HUES48 (cell line): ENCODE data around the gene SC5D.

Experiments used
- H3K27ac ChIP-seq: one replicate; pipeline ENCODE4 v1.7.0; 2013; ENCODE audit warnings: low read depth, low read length, inconsistent platforms
- H3K27me3 ChIP-seq: 2 replicates; pipeline ENCODE4 v1.6.1; 2013; ENCODE audit warnings: mild to moderate bottlenecking, low read length; ENCODE audit not compliant: control insufficient read depth, insufficient read depth
- H3K36me3 ChIP-seq: 2 replicates; pipeline ENCODE4 v1.6.1; 2013; ENCODE audit warnings: low read length; ENCODE audit not compliant: control insufficient read depth, insufficient read depth
- H3K4me1 ChIP-seq: 2 replicates; pipeline ENCODE4 v1.6.1; 2013; ENCODE audit warnings: mild to moderate bottlenecking, low read length; ENCODE audit not compliant: control insufficient read depth, insufficient read depth
- H3K4me3 ChIP-seq: 2 replicates; pipeline ENCODE4 v1.5.1; 2013; ENCODE audit warnings: mild to moderate bottlenecking, low read depth, low read length
- H3K9ac ChIP-seq: 2 replicates; pipeline ENCODE4 v1.6.1; 2013; ENCODE audit warnings: mild to moderate bottlenecking, low read depth, low read length, moderate library complexity
- H3K9me3 ChIP-seq: 2 replicates; pipeline ENCODE4 v1.6.1; 2013; ENCODE audit warnings: low read length; ENCODE audit not compliant: control insufficient read depth, insufficient read depth

The SC5D gene

GRCh38 chr11:121291896-121292494 is 576 bp upstream of the SC5D start:
- Histone ChIP-seq H3K36me3 (peaks cover 5% of the 10 kb centered on the region; the same call in 1 of the 2 replicates), H3K27ac (peak overlapping the region; percentile 65), H3K4me3 (peak overlapping the region; percentile 79), H3K9ac (peak overlapping the region; percentile 44), H3K4me1 (peaks cover 32% of the 10 kb centered on the region), H3K9me3 (no peaks in the 10 kb centered on the region), H3K27me3 (no peaks in the 10 kb centered on the region)

- H3K9ac ChIP-seq = peak overlapping the region; percentile 72
- peak overlapping the region; percentile 79 for H3K4me3 ChIP-seq
- peak overlapping the region; percentile 86 for H3K27ac ChIP-seq
- H3K4me1 ChIP-seq = peaks cover 41% of the 10 kb centered on the region
- no peaks in the 10 kb centered on the region for H3K9me3 ChIP-seq
- no peaks in the 10 kb centered on the region for H3K27me3 ChIP-seq
- peaks cover 5% of the 10 kb centered on the region; the same call in 1 of the 2 replicates for H3K36me3 ChIP-seq
Observed at GRCh38 chr11:121293288-121293594, 670 bp downstream of the SC5D start.

DNA sequence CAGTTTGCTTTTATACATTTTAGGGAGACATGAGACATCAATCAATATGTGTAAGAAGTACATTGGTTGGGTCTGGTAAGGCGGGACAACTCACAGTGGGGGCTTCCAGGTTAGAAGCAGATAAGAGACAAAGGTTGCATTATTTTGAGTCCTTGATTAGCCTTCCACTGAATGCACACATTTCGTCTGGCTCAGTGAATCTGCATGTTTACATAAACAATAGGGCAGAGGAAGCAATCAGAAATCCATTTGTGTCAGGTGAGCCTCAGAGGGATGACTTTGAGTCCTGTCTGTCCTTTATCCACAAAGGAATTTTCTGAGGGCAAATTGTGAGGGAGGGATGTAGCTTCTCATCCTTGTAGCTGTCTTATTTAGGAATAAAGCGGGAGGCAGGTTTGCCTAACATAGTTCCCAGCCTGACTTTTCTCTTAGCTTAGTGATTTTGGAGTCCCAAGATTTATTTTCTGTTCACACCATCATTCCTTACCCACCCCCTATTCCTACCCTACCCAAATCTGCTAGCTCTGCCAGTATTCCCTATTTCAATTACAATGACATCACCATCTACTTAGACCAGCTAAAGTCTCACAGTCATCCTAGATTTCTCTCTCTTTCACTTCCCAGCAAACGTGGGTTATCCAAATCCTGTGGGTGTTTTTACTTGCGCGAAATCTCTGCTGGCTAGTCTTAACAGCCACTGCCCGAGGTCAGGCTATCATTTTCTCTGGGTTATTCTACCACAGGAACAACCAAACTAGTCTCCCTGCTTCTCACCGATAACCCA is 2.9 kb downstream of the SC5D start:
- peaks cover 5% of the 10 kb centered on the region; the same call in 1 of the 2 replicates for H3K36me3 ChIP-seq
- H3K4me3 ChIP-seq = peak overlapping the region; percentile 12; the same call in 1 of the 2 replicates
- H3K9ac ChIP-seq = no peak overlapping the region
- no peaks in the 10 kb centered on the region for H3K27me3 ChIP-seq
- H3K27ac ChIP-seq = peak overlapping the region; percentile 14
- peaks cover 57% of the 10 kb centered on the region for H3K4me1 ChIP-seq
- H3K9me3 ChIP-seq = no peaks in the 10 kb centered on the region

GRCh38 chr11:121297872-121298271 is 5.3 kb downstream of the SC5D start:
- H3K27me3 ChIP-seq = no peaks in the 10 kb centered on the region
- peak overlapping the region; percentile 27 for H3K27ac ChIP-seq
- no peak overlapping the region for H3K4me3 ChIP-seq
- H3K4me1 ChIP-seq = peaks cover 56% of the 10 kb centered on the region
- H3K9me3 ChIP-seq = no peaks in the 10 kb centered on the region
- no peak overlapping the region for H3K9ac ChIP-seq
- peaks cover 5% of the 10 kb centered on the region; the same call in 1 of the 2 replicates for H3K36me3 ChIP-seq

GRCh38 chr11:121298774-121299173 is 6.2 kb downstream of the SC5D start:
- H3K4me3 ChIP-seq = no peak overlapping the region
- H3K9me3 ChIP-seq = no peaks in the 10 kb centered on the region
- H3K27ac ChIP-seq = no peak overlapping the region
- no peak overlapping the region for H3K9ac ChIP-seq
- H3K36me3 ChIP-seq = peaks cover 12% of the 10 kb centered on the region
- no peaks in the 10 kb centered on the region for H3K27me3 ChIP-seq
- H3K4me1 ChIP-seq = peaks cover 56% of the 10 kb centered on the region

DNA sequence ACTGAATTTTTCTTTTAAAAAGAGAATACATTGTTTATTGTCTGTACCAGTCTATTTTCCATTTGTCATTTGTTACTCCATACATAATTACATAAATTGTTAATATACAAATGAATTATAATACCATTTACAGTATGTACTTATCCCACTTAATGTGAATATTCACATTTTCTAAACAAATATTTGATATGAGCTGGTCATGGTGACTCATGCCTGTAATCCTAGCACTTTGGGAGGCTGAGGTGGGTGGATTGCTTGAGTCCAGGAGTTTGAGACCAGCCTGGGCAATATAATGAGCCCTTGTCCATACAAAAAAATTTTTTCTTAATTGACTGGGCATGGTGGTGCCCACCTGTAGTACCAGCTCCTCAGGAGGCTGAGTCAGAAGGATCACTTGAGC is 6.8 kb downstream of the SC5D start:
- Histone ChIP-seq H3K27me3 (no peaks in the 10 kb centered on the region), H3K4me3 (no peak overlapping the region), H3K9ac (no peak overlapping the region), H3K4me1 (peaks cover 56% of the 10 kb centered on the region), H3K36me3 (peaks cover 19% of the 10 kb centered on the region), H3K27ac (no peak overlapping the region), H3K9me3 (no peaks in the 10 kb centered on the region)

- H3K27me3 ChIP-seq = no peaks in the 10 kb centered on the region
- H3K36me3 ChIP-seq = peaks cover 29% of the 10 kb centered on the region
- H3K4me1 ChIP-seq = peaks cover 46% of the 10 kb centered on the region
- no peak overlapping the region for H3K27ac ChIP-seq
- H3K9ac ChIP-seq = no peak overlapping the region
- H3K4me3 ChIP-seq = no peak overlapping the region
- H3K9me3 ChIP-seq = no peaks in the 10 kb centered on the region
Observed at GRCh38 chr11:121300313-121300971, 7.9 kb downstream of the SC5D start.

GRCh38 chr11:121300972-121301699 is 8.6 kb downstream of the SC5D start:
- Histone ChIP-seq H3K27ac (no peak overlapping the region), H3K4me1 (peaks cover 39% of the 10 kb centered on the region), H3K9me3 (no peaks in the 10 kb centered on the region), H3K36me3 (peaks cover 34% of the 10 kb centered on the region), H3K9ac (no peak overlapping the region), H3K4me3 (no peak overlapping the region), H3K27me3 (no peaks in the 10 kb centered on the region)

DNA sequence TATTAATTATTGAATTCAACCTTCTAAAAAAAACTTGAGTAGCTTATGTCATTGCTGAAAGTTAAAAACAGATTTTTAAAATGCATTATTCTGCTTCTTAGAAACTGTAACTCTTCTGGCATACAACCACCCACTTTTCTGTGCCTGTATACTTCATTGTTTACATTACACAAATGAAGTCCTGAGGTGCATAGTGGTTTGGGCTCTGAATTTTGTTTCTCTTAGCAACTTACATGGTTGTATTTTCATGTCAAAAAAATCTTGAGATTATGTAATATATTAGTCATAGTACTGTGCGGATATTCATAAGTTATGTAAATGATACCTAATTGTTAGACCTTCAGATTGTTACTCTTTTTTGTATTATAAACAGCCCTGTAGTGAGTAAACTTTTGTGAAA is 12.2 kb downstream of the SC5D start:
- Histone ChIP-seq H3K4me1 (peaks cover 12% of the 10 kb centered on the region), H3K9me3 (no peaks in the 10 kb centered on the region), H3K27ac (no peak overlapping the region), H3K4me3 (no peak overlapping the region), H3K9ac (no peak overlapping the region), H3K27me3 (no peaks in the 10 kb centered on the region), H3K36me3 (peaks cover 59% of the 10 kb centered on the region)

DNA sequence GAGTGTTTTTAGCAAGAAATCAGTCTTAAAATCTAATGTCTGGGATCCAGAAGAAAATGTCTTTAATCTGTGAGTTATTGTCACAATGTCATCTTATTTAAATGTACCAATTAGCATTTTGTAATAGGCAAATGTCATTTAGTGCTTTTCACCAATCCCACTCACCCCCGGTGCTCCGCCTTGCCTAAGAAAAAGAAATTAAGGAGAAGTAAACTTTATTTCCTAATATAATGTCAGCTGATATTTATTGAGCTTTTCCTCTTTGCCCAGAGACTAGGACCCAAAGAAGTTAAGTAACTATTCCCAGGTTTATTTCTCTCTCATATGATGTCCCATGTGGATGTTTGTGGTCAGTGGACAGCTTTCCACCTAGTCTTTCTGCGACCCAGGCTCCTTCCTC is 16.2 kb downstream of the SC5D start:
- Histone ChIP-seq H3K9me3 (no peaks in the 10 kb centered on the region), H3K36me3 (peaks cover 55% of the 10 kb centered on the region), H3K27me3 (no peaks in the 10 kb centered on the region), H3K27ac (no peak overlapping the region), H3K4me3 (no peak overlapping the region), H3K9ac (no peak overlapping the region), H3K4me1 (no peaks in the 10 kb centered on the region)
